ENCODE results near the gene CNTN5.

- TF ChIP-seq EZH2 (IDR thresholded peaks at IDR 0.05), result no peak
- no peak for TF ChIP-seq POLR2AphosphoS5 (IDR thresholded peaks at IDR 0.05; ENCODE audit: borderline replicate concordance, low read depth, low read length)
Observed at GRCh38 chr11:100205926-100206325, 1185.2 kb downstream of the CNTN5 start.
